HG02610 (cell line): ENCODE results near the gene TRAF3.
"Not testable (repeated sequence)": the region's sequence is repeated elsewhere in the genome, so short reads cannot be mapped to it uniquely, and the experiment has no call there.

Source experiments
- ATAC-seq: cut with Tn5 transposase; IDR thresholded peaks from one replicate; pipeline ENCODE4 v1.9.1; 2021; ENCODE audit warnings: mild to moderate bottlenecking, moderate library complexity; ENCODE audit not compliant: unreplicated experiment

TRAF3 gene

DNA sequence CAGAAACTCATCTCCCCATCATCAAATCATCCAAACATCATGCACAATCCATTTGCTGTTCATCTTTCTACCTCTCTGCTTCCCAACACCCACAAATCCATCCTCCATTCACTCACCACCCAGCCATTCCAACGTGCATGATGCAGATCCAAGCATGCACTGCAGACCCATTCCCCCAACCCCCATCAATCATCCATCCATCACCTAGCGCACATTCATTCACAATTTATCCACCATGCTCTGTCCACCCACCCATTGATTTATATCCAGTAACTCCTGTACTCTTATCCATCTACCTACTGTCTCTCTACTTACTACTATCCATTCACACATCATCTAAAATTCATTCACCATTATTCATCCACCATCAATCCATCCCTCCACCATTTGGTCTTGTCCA is 141.2 kb downstream of the TRAF3 start:
- no peak for ATAC-seq

- no peak for ATAC-seq
These were observed 143.2 kb downstream of the TRAF3 start for GRCh38 chr14:102920273-102920997.

DNA sequence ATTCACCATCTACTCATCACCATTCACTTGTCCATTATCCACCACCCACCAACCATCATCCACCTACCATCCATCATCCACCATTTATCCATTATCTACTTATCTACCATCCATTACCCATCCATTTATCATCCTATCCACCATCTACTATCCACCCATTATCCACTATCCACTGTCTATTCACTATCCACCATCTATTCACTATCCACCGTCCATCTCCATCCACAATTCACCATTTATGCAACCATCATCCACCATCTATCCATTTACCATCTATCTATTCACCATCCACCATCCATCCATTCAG is 143.7 kb downstream of the TRAF3 start:
- no peak for ATAC-seq

GRCh38 chr14:102922490-102923200 is 145.4 kb downstream of the TRAF3 start, which contains the start of gene AMN:
Gene AMN (plus strand): TSS chr14:102922663. CDS start chr14:102922689, 26 bp downstream.
- ATAC-seq = no peak

GRCh38 chr14:102923201-102923924 is 146.1 kb downstream of the TRAF3 start:
- no peak for ATAC-seq

DNA sequence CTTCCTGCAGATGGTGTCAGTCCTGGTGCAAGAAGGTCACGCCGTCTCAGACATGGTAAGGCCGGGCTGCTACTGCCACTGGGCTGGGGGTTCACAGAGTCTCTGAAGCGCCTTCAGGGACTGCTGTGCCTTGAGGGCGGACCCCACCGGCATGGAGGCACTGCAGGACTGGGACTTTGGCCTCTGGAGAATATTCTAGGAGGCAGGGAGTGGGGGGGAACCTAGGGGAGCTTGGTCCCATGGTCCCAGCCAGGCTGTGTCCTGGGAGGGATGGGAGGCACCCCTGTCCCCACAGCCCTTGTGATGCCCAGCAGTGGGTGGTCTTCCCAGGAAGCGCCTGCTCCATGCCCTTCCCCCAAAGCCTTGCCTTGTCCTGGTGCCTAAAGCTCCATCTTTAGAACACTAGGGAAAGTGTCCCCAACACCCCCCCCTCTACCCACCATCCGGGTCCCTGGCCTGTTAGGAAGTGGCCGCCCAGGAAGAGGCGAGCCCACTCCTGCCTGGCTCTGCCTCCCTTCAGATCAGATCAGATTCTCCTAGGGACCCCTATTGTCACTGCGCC is 146.8 kb downstream of the TRAF3 start:
- ATAC-seq = no peak

DNA sequence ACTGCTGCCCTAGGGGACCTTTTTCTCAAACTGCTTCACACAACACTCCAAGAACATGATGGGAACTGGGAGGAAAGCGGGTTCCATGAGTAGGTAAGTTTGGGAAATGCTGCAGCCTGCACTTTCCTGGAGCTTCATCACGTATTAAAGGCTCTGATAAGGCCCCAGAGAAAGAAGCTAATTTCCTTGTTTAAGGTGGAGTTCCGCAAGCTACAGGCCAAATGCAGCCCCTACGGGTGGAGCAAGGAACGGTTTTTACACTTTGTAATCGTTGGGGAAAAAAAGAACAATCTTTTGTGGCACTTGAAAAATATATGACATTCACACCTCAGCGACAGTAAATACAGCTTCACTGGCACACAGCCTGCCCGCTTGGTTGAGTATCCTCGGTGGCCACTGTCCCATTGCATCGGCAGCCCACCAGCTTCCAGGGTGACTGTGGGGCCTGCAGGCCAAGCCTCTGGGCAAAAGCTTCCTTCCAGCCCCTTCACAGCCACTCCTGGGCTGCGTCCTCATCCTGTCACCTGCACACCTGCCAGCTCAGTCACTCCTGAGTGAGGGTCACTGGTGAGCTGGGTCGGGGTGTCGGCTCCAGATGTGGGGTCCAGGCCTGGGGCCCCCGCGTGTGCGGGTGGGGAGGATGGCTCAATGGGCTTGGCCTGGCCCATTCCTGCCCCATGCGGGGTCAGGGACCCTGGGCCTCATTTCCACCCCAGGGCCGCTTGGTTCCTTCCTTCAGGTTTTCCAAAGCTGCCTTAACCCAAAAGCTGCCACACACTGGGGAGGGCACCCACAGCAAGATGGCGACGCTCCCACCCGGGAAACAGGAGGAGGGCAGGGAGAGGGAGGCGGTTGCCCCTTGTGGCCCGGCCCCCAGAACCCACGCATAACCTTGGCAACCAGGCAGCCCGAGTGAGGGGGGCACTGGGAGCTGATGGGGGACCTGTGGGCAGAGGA is 147.7 kb downstream of the TRAF3 start:
- no peak for ATAC-seq

GRCh38 chr14:102925646-102926045 is 148.4 kb downstream of the TRAF3 start:
- ATAC-seq = no peak

DNA sequence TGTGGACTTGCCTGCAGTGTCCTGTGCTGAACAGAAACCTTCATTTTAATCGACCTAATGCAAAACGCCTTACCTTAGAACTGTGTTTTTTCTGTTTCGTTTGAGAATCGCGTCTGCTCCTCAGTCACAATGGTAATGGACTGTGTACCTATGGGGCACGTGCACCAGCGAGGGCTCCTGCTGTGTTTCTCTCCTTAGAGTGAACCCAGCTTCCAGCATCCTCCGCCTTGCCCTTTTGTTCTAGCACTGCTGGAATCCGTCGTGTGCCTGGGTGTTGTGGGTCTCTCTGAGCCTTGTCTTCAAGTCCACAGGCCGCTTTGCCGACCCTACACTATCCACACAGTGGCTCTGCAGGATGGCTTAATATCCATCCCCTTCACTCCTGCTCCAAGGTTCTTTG is 148.9 kb downstream of the TRAF3 start:
- ATAC-seq = no peak

DNA sequence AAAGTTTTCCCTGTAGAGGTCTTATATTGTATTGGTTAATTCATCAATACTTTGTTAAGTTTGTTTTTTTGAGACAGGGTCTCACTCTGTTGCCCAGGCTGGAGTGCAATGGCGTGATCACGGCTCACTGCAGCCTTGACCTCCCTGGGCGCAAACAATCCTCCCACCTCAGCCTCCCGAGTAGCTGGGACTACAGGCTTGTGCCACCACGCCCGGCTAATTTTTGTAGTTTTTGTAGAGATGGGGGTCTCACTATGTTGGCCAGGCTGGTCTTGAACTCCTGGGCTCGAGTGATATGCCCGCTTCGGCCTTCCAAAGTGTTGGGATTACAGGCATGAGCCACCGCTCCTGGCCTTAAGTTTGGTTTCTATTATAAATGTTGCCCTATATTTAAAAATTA is 149.6 kb downstream of the TRAF3 start:
- ATAC-seq = not testable (repeated sequence)

DNA sequence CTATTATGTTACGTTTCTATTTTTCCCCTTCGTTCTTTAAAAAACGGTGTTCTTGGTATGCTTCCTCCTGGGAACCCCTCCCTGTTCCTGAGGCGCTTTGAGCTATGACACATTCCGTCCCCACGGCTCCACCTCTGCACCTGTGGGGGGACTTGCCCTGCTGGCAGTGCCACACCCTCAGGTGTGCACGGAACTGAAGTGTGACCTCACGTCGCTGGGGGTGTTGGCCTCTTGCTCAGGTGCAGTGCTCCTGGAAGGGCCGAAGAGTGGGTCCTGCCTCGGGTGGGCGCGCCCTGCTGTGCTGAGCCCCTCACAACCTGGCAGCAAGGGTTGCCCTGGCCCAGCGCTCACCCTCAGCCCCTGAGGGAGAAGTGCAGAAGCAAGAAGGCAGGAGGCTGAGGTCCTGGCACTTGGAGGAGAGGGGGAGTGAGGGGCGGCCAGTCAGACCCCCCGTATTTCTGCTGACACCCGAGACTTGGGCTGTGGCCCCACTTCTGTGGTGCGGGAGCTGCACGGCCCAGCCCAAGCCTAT is 150.2 kb downstream of the TRAF3 start:
- no peak for ATAC-seq

- ATAC-seq = no peak
These were observed 150.7 kb downstream of the TRAF3 start for GRCh38 chr14:102927878-102928411.

DNA sequence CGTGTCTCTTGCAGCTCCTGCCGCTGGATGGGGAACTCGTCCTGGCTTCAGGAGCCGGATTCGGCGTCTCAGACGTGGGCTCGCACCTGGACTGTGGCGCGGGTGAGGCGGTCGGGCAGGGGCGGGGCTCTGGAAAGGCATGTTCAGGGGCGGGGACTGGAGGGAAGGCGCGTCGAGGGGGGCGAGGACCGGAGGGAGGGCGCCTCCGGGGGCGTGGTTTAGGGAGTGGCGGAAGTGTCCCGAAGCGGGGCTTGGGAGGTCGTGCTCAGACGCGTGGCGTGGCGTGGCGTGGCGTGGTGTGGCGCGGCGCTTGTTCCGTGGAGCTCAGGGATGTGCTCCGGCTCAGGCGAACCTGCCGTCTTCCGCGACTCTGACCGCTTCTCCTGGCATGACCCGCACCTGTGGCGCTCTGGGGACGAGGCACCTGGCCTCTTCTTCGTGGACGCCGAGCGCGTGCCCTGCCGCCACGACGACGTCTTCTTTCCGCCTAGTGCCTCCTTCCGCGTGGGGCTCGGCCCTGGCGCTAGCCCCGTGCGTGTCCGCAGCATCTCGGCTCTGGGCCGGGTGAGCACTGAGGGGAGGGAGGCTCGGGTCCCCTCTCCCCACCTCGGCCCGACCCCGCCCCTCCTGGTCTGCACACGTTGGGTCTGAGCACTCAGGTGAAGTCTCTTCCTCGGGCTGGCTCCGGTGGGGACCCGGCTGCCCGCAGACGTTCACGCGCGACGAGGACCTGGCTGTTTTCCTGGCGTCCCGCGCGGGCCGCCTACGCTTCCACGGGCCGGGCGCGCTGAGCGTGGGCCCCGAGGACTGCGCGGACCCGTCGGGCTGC is 151.4 kb downstream of the TRAF3 start:
- peak; percentile 48 for ATAC-seq

GRCh38 chr14:102929241-102930137 is 152.2 kb downstream of the TRAF3 start:
- ATAC-seq = no peak

DNA sequence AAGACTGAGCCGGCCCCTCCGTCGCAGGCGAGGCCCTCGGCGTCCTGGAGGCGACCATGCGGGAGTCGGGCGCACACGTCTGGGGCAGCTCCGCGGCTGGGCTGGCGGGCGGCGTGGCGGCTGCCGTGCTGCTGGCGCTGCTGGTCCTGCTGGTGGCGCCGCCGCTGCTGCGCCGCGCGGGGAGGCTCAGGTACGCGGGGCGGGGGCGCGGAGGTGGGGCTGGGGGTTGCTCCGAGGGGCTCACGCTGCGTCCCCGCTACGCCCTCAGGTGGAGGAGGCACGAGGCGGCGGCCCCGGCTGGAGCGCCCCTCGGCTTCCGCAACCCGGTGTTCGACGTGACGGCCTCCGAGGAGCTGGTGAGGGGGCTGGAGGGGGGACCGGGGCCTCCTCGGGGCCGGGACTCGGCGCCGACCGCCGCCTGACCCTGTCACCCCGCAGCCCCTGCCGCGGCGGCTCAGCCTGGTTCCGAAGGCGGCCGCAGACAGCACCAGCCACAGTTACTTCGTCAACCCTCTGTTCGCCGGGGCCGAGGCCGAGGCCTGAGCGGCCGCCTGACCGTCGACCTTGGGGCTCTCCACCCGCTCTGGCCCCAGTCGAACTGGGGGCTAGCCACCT is 153.0 kb downstream of the TRAF3 start:
- no peak for ATAC-seq

DNA sequence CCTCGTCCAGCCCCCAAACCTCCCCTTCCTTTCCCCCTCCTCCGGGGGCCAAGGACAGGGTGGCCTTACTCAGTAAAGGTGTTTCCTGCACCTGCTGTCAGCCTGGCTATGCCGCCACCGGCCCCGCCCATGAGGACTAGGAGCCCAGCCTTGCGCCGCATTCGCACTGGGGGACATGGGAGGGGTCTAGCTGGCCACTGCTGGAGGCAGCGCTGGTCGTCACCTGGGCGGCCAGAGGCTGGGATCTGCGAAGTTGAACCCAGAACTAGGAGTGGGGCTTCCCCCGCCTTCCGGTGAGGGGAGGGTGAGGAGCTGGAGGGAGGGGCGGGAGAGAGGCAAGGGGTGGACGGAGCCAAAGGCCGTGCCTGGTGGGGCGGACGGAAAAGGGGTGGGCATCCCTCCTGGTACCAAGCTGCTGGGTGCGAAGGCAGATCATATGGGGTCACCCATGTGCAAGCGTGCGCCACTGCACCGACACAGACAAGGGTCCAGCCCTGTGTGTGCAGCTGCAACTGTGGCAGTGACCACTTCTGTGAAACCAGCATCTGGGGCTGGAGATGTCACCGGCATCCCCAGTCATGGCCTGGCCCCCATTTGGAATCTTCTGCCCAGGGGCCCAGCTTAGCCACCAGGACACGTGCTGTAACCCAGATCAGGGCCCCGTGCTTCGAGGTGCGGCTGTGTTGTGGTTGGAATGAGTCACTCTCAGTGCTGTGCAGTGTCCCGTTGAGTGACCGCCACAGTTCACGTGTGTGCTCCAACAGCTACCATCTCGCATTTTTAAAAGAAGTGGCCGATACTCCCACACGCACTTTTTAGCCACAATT is 153.7 kb downstream of the TRAF3 start:
- ATAC-seq = no peak
